Ovary (tissue), 9 donors: ENCODE measurements around the gene PLAAT3. TPM values are rescaled to one million over a fixed set of nuclear protein-coding genes. Genes with fewer than 3 reads are reported as not detected.
"Not testable (repeated sequence)": the region's sequence is repeated elsewhere in the genome, so short reads cannot be mapped to it uniquely, and the experiment has no call there.

Experiments
- DNase-seq, 5 donors: peaks; one replicate each; pipeline ENCODE4 v3.0.0-alpha.2; 2019 to 2020
- H3K27ac ChIP-seq, 2 donors: fragments of 200-600 bp; one replicate each; pipeline versions ENCODE4 v1.5.1 to v1.8.0; 2019 to 2022
- H3K27me3 ChIP-seq: fragments of 200-600 bp; one replicate; pipeline ENCODE4 v1.8.0; 2022
- H3K36me3 ChIP-seq: fragments of 200-600 bp; sonication (generic); one replicate; pipeline ENCODE4 v1.5.1; 2019
- H3K4me1 ChIP-seq: one replicate; pipeline ENCODE4 v1.8.1; 2013; ENCODE audit warnings: mild to moderate bottlenecking, moderate library complexity; ENCODE audit not compliant: insufficient read depth
- H3K4me3 ChIP-seq: fragments of 200-600 bp; sonication (generic); one replicate; pipeline ENCODE4 v1.5.1; 2017
- H3K9me3 ChIP-seq, 2 donors: fragments of 200-600 bp in 1 of 2; sonication (generic) in 1 of 2; one replicate each; pipeline versions ENCODE4 v1.5.1 to v1.8.1; 2013 to 2019; ENCODE audit warnings: mild to moderate bottlenecking in 1 of 2, moderate library complexity in 1 of 2
- CTCF ChIP-seq, 3 donors: fragments of 450-650 bp in 2 of 3; fragments of 200-600 bp in 1 of 3; IDR thresholded peaks; one replicate each; pipeline versions ENCODE4 v1.5.1 to v1.8.0; 2016 to 2022; ENCODE audit warnings: antibody characterized with exemption in 3 of 3, mild to moderate bottlenecking in 1 of 3
- EP300 ChIP-seq: sonication (generic); formaldehyde crosslinking; IDR thresholded peaks from one replicate; pipeline ENCODE4 v1.6.1; 2017; ENCODE audit warnings: antibody characterized with exemption
- POLR2A ChIP-seq: fragments of 450-650 bp; IDR thresholded peaks from one replicate; pipeline ENCODE4 v1.6.1; 2017; ENCODE audit warnings: antibody characterized with exemption, mild to moderate bottlenecking, moderate library complexity
- WGBS, 3 donors: extraction: QIAGEN DNeasy Blood & Tissue Kit in 1 of 3; methylation state at CpG; one replicate each; pipeline versions ENCODE4 v1.1.5 to v1.1.7; 2013 to 2017; 5-methylcytosine and 5-hydroxymethylcytosine counted together
- intact Hi-C, 4 donors: fragments of 100-400 bp; cut with DNase I; formaldehyde crosslinking; loops; one replicate each; pipeline versions ENCODE4 v1.11.0 to v1.15.1; 2022 to 2023
- polyA plus RNA-seq, 2 donors: library from polyadenylated mRNA; stranded (reverse); fragments of 200-250 nt in 1 of 2; fragments of 350-450 nt in 1 of 2; fragmentation: Illumina TruSeq in 1 of 2; extraction: RNeasy Lipid Tissue Mini Kit (QIAGEN cat#74804) in 1 of 2; gene quantifications; one replicate each; pipeline ENCODE4 v1.2.3, GENCODE V29; 2013 to 2014
- total RNA-seq, 7 donors: library from RNA; depleted of rRNA in 2 of 7; stranded (reverse); fragments of >200 nt in 2 of 7; fragmentation: NEBNext Ultra II Directional in 3 of 7; extraction: Animal tissue kit (Norgen Biotek cat#: 25700) in 3 of 7; gene quantifications; one replicate each; pipeline versions ENCODE4 v1.1.0 to v1.2.4, GENCODE V29; 2016 to 2023
- donor health status: DM: no; HTN: no; CAD: no; lungs with moderate emphysema.
- donor health status: DM: no; HTN: no; CAD: no.
- donor health status: Bipolar disorder and iron deficiency.
- donor health status: DM: yes; HTN: yes; CAD: no.
- donor health status: DM: no; HTN: no; CAD: no.
- donor health status: DM: yes; HTN: yes; CAD: no.

The PLAAT3 gene
- total and polyA plus RNA-seq, 9 donors: 41.1 to 147 (median 110) TPM

- no peak for TF ChIP-seq CTCF (IDR thresholded peaks at IDR 0.05)
- no peak for TF ChIP-seq EP300
- no peak for TF ChIP-seq POLR2A
- Histone ChIP-seq H3K36me3 (no peaks in the 10 kb centered on the region), H3K27me3 (no peaks in the 10 kb centered on the region), H3K27ac (peak overlapping the region in 1 of 2 donors; percentile 56), H3K4me3 (no peak overlapping the region), H3K9me3 (no peaks in the 10 kb centered on the region), H3K4me1 (peaks cover 4% of the 10 kb centered on the region)
- DNase-seq: no peak
- intact Hi-C loops: no loop called here
- WGBS, 3 donors: 8 to 27% (median 12%) methylated on average over 3 of the region's 3 CpGs
These were observed 11.1 kb downstream of the PLAAT3 start for GRCh38 chr11:63603180-63603518.

GRCh38 chr11:63602290-63603179, 11.7 kb downstream of the PLAAT3 start:
- H3K4me1 ChIP-seq, intact Hi-C loops, H3K27me3 ChIP-seq, H3K9me3 ChIP-seq, H3K4me3 ChIP-seq, H3K36me3 ChIP-seq: not testable (repeated sequence)
- peak in 4 of 5 donors; percentile 64 to 82 (median 72) for DNase-seq
- WGBS, 3 donors: 39 to 58% (median 51%) methylated on average over 11 of the region's 11 CpGs
- peak overlapping the region in 1 of 2 donors; percentile 56 for H3K27ac ChIP-seq

- DNase-seq: no peak
- Histone ChIP-seq H3K9me3 (no peaks in the 10 kb centered on the region), H3K27me3 (no peaks in the 10 kb centered on the region), H3K27ac (no peak overlapping the region), H3K36me3 (no peaks in the 10 kb centered on the region), H3K4me3 (no peak overlapping the region), H3K4me1 (peaks cover 3% of the 10 kb centered on the region)
- TF ChIP-seq POLR2A: no peak
- intact Hi-C loops: no loop called here
- 80 to 89% (median 84%) methylated on average over 7 of the region's 7 CpGs for WGBS, 3 donors
These were observed 14.8 kb downstream of the PLAAT3 start for GRCh38 chr11:63599211-63600122.

GRCh38 chr11:63598556-63598955, 15.7 kb downstream of the PLAAT3 start:
- Histone ChIP-seq H3K27ac (no peak overlapping the region), H3K27me3 (no peaks in the 10 kb centered on the region)

More at GRCh38 chr11:63598556-63598955, 15.7 kb downstream of the PLAAT3 start:
- H3K4me3 ChIP-seq: no peak overlapping the region
- no peak for DNase-seq
- no peaks in the 10 kb centered on the region for H3K9me3 ChIP-seq
- H3K4me1 ChIP-seq: peaks cover 3% of the 10 kb centered on the region
- intact Hi-C loops: no loop called here
- H3K36me3 ChIP-seq: no peaks in the 10 kb centered on the region
- no peak for TF ChIP-seq CTCF (IDR thresholded peaks at IDR 0.05)
- no peak for TF ChIP-seq EP300
- TF ChIP-seq POLR2A: no peak
- WGBS, 3 donors: 83 to 90% (median 85%) methylated on average over 4 of the region's 4 CpGs
